UCSD-AML1 (cell line): ENCODE results near the gene DDR2.

ENCODE experiments used
- DNase-seq: peaks from one replicate; lab custom pipeline; 2025; ENCODE audit not compliant: unreplicated experiment; lab: John Stamatoyannopoulos, UW

The DDR2 gene

GRCh38 chr1:162822391-162823200, 190.3 kb downstream of the DDR2 start:
- DNase-seq, result no peak

GRCh38 chr1:162823231-162823630, 191.0 kb downstream of the DDR2 start:
- no peak for DNase-seq

- DNase-seq, result no peak
Measured at GRCh38 chr1:162823771-162824525, 191.7 kb downstream of the DDR2 start.

GRCh38 chr1:162829268-162829667, 197.0 kb downstream of the DDR2 start:
- no peak for DNase-seq

GRCh38 chr1:162832470-162832869, 200.2 kb downstream of the DDR2 start:
- no peak for DNase-seq

GRCh38 chr1:162835157-162835899, 203.1 kb downstream of the DDR2 start:
- DNase-seq, result no peak
